Activated CD8-positive, alpha-beta T cell treated with anti-CD3 and anti-CD28 coated beads for 36 hours (primary cell): ENCODE measurements around the gene CA5A. TPM values are rescaled to one million over a fixed set of nuclear protein-coding genes. Genes with fewer than 3 reads are reported as not detected.

Experiments used
- ATAC-seq: fragments of 200-7000 bp; cut with Tn5 transposase; one replicate; pipeline ENCODE4 v1.10.0; 2021; ENCODE audit warnings: mild to moderate bottlenecking, moderate library complexity
- CTCF ChIA-PET: fragments of 350-600 bp; sonication (Branson Sonifier 250); formaldehyde crosslinking; loops from one replicate; lab custom pipeline; 2021; ENCODE audit warnings: antibody characterized with exemption; lab: Charles Lee
- POLR2A ChIA-PET: fragments of 350-600 bp; sonication (Branson Sonifier 250); formaldehyde crosslinking; loops from one replicate; lab custom pipeline; 2021; ENCODE audit warnings: antibody characterized with exemption; lab: Charles Lee
- DNase-seq: peaks from one replicate; pipeline ENCODE4 v3.0.0-alpha.2; 2020
- H3K27ac Mint-ChIP-seq: one replicate; pipeline ENCODE4 v1.8.0; 2021; ENCODE audit warnings: mild to moderate bottlenecking, mixed read lengths
- H3K27me3 Mint-ChIP-seq: one replicate; pipeline ENCODE4 v1.8.0; 2021; ENCODE audit warnings: mixed read lengths
- H3K36me3 Mint-ChIP-seq: one replicate; pipeline ENCODE4 v1.8.0; 2021; ENCODE audit warnings: low read depth, mixed read lengths
- H3K4me1 Mint-ChIP-seq: one replicate; pipeline ENCODE4 v1.8.0; 2021; ENCODE audit warnings: low read depth, mixed read lengths
- H3K4me3 Mint-ChIP-seq: one replicate; pipeline ENCODE4 v1.8.0; 2021; ENCODE audit warnings: mild to moderate bottlenecking, moderate library complexity, mixed read lengths
- H3K9me3 Mint-ChIP-seq: one replicate; pipeline ENCODE4 v1.8.0; 2021; ENCODE audit warnings: mixed read lengths
- CTCF ChIP-seq: fragments of 200-600 bp; IDR thresholded peaks from one replicate; pipeline ENCODE4 v1.8.0; 2022; ENCODE audit warnings: antibody characterized with exemption, mild to moderate bottlenecking
- intact Hi-C: fragments of 100-400 bp; cut with micrococcal nuclease; formaldehyde crosslinking; loops from one replicate; pipeline ENCODE4 v1.10.0; 2022
- total RNA-seq, 2 experiments: library from RNA; stranded (reverse); gene quantifications; one replicate each; pipeline ENCODE4 v1.2.3, GENCODE V29; 2021

Gene CA5A
- total RNA-seq, 2 experiments from 2014 or later, result not detected

GRCh38 chr16:87958632-87959031, 22.3 kb upstream of the CA5A start:
- no peak for DNase-seq
- peaks cover 30% of the 10 kb centered on the region for H3K36me3 Mint-ChIP-seq
- CTCF ChIA-PET, result interaction anchor here (2.3 kb wide), 1 partner anchor 180 kb away, joined by 7 read pairs; no protein-coding TSS in a partner anchor
- intact Hi-C loops, result no loop called here
- H3K4me3 Mint-ChIP-seq, result peak overlapping the region; percentile 67
- peaks cover 85% of the 10 kb centered on the region for H3K4me1 Mint-ChIP-seq
- H3K27me3 Mint-ChIP-seq, result no peaks in the 10 kb centered on the region
- ATAC-seq, result no peak
- H3K9me3 Mint-ChIP-seq, result no peaks in the 10 kb centered on the region
- POLR2A ChIA-PET, result no interaction called here
- no peak for TF ChIP-seq CTCF
- peak overlapping the region; percentile 51 for H3K27ac Mint-ChIP-seq

DNA sequence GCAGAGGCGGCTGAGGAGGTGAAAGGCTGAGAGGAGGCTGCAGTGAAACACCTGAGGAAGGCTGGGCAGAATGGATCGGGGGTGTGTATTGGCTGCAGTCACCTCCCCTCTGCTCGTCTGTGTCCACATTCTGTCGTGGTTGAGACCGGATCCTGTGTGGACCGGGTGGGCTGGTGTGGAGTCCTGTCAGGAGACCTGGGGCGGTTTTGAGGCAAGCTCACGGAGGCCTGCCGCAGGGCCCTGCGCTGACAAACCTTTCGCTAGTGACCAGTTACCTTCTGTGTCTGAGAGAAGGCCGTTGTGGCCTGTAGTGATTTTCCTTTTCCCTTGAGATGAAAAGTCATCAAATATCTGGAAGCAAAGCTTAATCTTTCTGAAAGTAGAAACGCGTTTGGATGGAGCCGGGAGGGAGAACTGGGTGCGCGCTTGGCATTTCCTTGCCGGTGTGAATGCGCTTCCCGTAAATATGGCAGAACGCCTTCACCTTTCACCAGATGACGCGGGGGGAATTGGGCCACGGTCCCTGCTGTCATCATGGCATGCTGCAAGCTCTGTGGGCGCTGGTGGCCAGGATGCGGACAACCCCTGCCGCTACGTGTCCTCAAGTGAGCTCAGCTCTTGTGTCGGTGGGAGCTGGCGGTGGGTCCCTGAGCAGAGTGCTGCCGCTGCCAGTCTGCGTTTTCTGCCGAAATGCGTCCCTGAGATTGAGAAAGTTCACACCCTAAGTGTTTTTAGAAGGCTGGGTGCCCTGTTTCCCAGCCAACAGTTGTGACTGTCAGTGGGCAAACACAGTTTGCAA, 21.2 kb upstream of the CA5A start:
- no peak for ATAC-seq
- ChIA-PET POLR2A (interaction anchor here (0.9 to 2.1 kb wide), 5 partner anchors 9 to 178 kb away, joined by 3 to 6 read pairs (median 4); no protein-coding TSS in a partner anchor), CTCF (interaction anchor here (1.2 to 2.3 kb wide), 5 partner anchors 9 to 185 kb away, joined by 3 to 7 read pairs (median 6); no protein-coding TSS in a partner anchor)
- TF ChIP-seq CTCF, result no peak
- H3K27me3 Mint-ChIP-seq, result no peaks in the 10 kb centered on the region
- intact Hi-C loops, result no loop called here
- no peaks in the 10 kb centered on the region for H3K9me3 Mint-ChIP-seq
- no peak for DNase-seq
- peaks cover 38% of the 10 kb centered on the region for H3K36me3 Mint-ChIP-seq
- peaks cover 82% of the 10 kb centered on the region for H3K4me1 Mint-ChIP-seq
- peak overlapping the region; percentile 99 for H3K27ac Mint-ChIP-seq
- H3K4me3 Mint-ChIP-seq, result peak overlapping the region; percentile 86

DNA sequence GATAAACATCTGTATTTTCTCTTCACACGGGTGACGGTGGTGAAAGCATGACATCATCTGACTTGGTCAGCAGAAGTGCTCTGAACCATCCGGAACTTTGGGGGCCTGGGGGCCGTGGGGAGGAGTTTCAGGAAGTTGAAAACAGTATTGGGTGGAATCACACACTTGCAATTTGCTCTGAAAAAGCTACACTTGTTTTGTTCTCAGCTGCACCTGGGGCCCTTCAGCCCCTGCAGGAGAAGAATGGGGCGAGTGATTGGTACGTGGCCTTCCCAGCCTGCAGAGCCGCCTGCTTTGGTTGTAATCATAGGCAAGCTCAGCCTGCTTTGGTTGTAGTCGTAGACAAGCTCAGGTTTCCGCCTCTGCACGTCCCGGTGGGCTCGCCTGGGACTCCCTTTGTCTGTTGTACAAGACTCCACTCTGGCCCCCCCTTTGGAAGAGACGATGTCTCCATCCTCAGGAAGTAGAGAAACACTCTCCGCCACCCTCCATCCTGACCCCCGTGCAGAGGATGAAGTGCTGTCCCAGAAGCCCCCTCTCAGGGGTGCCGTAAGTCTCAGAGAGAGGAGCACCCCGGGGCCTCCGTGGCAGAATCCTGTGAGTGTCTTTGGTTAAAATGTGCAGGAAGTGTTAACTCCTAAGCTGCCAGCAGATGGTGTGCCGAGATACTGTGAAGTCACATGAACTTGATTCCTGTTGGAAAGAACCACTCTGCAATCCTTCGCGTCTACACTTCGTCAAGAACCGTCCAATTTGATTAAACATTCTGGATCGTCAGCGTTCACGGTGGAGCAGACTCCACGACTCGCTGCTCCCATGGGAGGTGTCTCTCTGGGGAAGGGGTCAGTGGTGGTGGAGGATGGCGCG, 20.3 kb upstream of the CA5A start:
- intact Hi-C loops, result no loop called here
- ChIA-PET CTCF (interaction anchor here (0.8 to 2.3 kb wide), 10 partner anchors 8 to 188 kb away, joined by 3 to 7 read pairs (median 4); no protein-coding TSS in a partner anchor), POLR2A (interaction anchor here (0.5 to 2.1 kb wide), 7 partner anchors 10 to 497 kb away, joined by 3 to 6 read pairs (median 4); partner anchors contain the start of gene ZFPM1)
- peak overlapping the region; percentile 99 for H3K27ac Mint-ChIP-seq
- peak; percentile 76 for TF ChIP-seq CTCF
- peaks cover 43% of the 10 kb centered on the region for H3K36me3 Mint-ChIP-seq
- H3K9me3 Mint-ChIP-seq, result no peaks in the 10 kb centered on the region
- no peaks in the 10 kb centered on the region for H3K27me3 Mint-ChIP-seq
- DNase-seq, result peak; percentile 92
- H3K4me3 Mint-ChIP-seq, result peak overlapping the region; percentile 86
- peaks cover 85% of the 10 kb centered on the region for H3K4me1 Mint-ChIP-seq
- peak; percentile 70 for ATAC-seq

DNA sequence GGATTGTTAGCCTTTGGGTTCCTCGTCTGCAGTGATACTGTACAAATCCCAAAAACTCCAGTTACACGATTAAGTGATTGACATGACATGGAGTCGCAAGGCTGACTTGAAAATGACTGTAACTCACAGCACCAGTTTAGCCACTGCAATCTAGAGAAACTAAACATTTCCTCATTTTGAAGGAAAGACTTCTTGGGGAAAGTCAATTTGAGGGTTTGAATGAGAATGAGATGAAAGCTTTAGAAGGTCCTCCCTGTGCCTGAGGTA, 19.7 kb upstream of the CA5A start:
- ATAC-seq, result no peak
- Mint-ChIP-seq H3K27me3 (no peaks in the 10 kb centered on the region), H3K4me3 (peak overlapping the region; percentile 86), H3K27ac (peak overlapping the region; percentile 99), H3K4me1 (peaks cover 82% of the 10 kb centered on the region), H3K9me3 (no peaks in the 10 kb centered on the region), H3K36me3 (peaks cover 43% of the 10 kb centered on the region)
- CTCF ChIA-PET, result interaction anchor here (0.8 to 1.7 kb wide), 7 partner anchors 7 to 187 kb away, joined by 3 to 6 read pairs (median 4); no protein-coding TSS in a partner anchor
- TF ChIP-seq CTCF, result no peak
- intact Hi-C loops, result no loop called here
- POLR2A ChIA-PET, result interaction anchor here (1.0 to 2.1 kb wide), 4 partner anchors 11 to 497 kb away, joined by 4 to 6 read pairs (median 4); partner anchors contain the start of gene ZFPM1
- DNase-seq, result no peak
